HG03432 (cell line): ENCODE measurements around the gene CTBP1.

Experiments used
- ATAC-seq: cut with Tn5 transposase; IDR thresholded peaks from one replicate; pipeline ENCODE4 v1.9.1; 2021; ENCODE audit warnings: mild to moderate bottlenecking, moderate library complexity; ENCODE audit not compliant: unreplicated experiment

Gene CTBP1

GRCh38 chr4:1164444-1164843 lies 84.5 kb downstream of the CTBP1 start:
- no peak for ATAC-seq

GRCh38 chr4:1164040-1164439 lies 84.9 kb downstream of the CTBP1 start:
- ATAC-seq: no peak
